Measurements from ENCODE around the gene MVB12B.

DNA sequence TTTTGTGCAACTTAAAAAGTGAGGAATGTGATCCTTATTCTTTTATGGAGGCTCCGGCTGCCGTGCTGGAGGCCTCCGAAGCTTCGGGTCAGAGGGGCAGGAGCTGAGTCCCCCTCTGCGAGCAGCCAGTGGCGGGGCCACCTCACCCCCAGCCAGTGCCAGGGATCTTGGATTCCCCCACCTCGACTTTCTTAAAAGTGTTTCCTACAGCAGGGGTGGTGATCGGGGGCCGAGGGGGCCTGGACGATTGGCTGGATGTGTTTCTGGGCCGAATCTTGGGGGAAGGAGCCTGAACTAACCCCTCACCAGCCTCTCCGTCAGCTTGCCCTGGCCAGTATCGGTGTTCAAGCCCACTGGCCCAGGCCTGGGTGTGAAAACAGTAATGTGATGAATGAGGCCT, 194.9 kb downstream of the MVB12B start:
- TF ChIP-seq POLR2A (IDR thresholded peaks at IDR 0.05; ENCODE audit: low read length) (no peak), GATA1 (IDR thresholded peaks at IDR 0.05; ENCODE audit: low read depth, low read length) (no peak)

Measured in erythroblast (primary cell).